Measurements from ENCODE around the gene DAAM2. TPM values are rescaled to one million over a fixed set of nuclear protein-coding genes. Genes with fewer than 3 reads are reported as not detected.

DAAM2 gene
- total RNA-seq, 1 experiment from 2014 or later = 4.8 TPM

- no TSS peak for BruUV-seq (replicated peaks)
- Histone ChIP-seq H3K4me1 (ENCODE audit: insufficient read depth, low read length, poor library complexity, severe bottlenecking) (peaks cover 16% of the 10 kb centered on the region), H3K27me3 (replicated peaks; ENCODE audit: insufficient read depth, low read depth, low read length, poor library complexity) (no peaks in the 10 kb centered on the region), H3K36me3 (ENCODE audit: insufficient read depth, low read length, poor library complexity, severe bottlenecking) (no peaks in the 10 kb centered on the region), H3K9me3 (ENCODE audit: low read depth, low read length, poor library complexity, severe bottlenecking) (no peaks in the 10 kb centered on the region), H3K4me3 (ENCODE audit: low read depth, low read length, poor library complexity, severe bottlenecking) (no peak overlapping the region), H3K27ac (ENCODE audit: low read depth, low read length, poor library complexity, severe bottlenecking) (no peak overlapping the region)
- TF ChIP-seq CTCF (conservative IDR thresholded peaks at IDR 0.05; ENCODE audit: low read depth, low read length) (no peak), EZH2 (IDR thresholded peaks at IDR 0.05; ENCODE audit: borderline replicate concordance, low read depth, low read length, poor library complexity, severe bottlenecking) (no peak)
- POLR2A ChIA-PET (ENCODE audit: low non-redundant PET) = no interaction called here
- no peak for DNase-seq (ENCODE audit: low spot score)
- intact Hi-C loops (cut with micrococcal nuclease; ENCODE audit: unreplicated experiment) = no loop called here
- CTCF ChIA-PET = no interaction called here
These were observed 1.3 kb downstream of the DAAM2 start for GRCh38 chr6:39793516-39793915.

GRCh38 chr6:39794231-39794630 lies 2.1 kb downstream of the DAAM2 start:
- Histone ChIP-seq H3K27ac (ENCODE audit: low read depth, low read length, poor library complexity, severe bottlenecking) (no peak overlapping the region), H3K4me3 (ENCODE audit: low read depth, low read length, poor library complexity, severe bottlenecking) (no peak overlapping the region), H3K4me1 (ENCODE audit: insufficient read depth, low read length, poor library complexity, severe bottlenecking) (peaks cover 16% of the 10 kb centered on the region), H3K9me3 (ENCODE audit: low read depth, low read length, poor library complexity, severe bottlenecking) (no peaks in the 10 kb centered on the region), H3K27me3 (replicated peaks; ENCODE audit: insufficient read depth, low read depth, low read length, poor library complexity) (no peaks in the 10 kb centered on the region), H3K36me3 (ENCODE audit: insufficient read depth, low read length, poor library complexity, severe bottlenecking) (no peaks in the 10 kb centered on the region)
- ChIA-PET CTCF (interaction anchor here (0.6 kb wide), 2 partner anchors 97 to 1511 kb away, joined by 3 to 5 read pairs; no protein-coding TSS in a partner anchor), POLR2A (ENCODE audit: low non-redundant PET) (no interaction called here)
- intact Hi-C loops (cut with micrococcal nuclease; ENCODE audit: unreplicated experiment) = no loop called here
- TF ChIP-seq CTCF (conservative IDR thresholded peaks at IDR 0.05; ENCODE audit: low read depth, low read length) (no peak), EZH2 (IDR thresholded peaks at IDR 0.05; ENCODE audit: borderline replicate concordance, low read depth, low read length, poor library complexity, severe bottlenecking) (no peak)
- DNase-seq (ENCODE audit: low spot score) = peak; percentile 10
- BruUV-seq (replicated peaks) = no TSS peak

GRCh38 chr6:39797751-39798150 lies 5.6 kb downstream of the DAAM2 start:
- intact Hi-C loops (cut with micrococcal nuclease; ENCODE audit: unreplicated experiment) = no loop called here
- Histone ChIP-seq H3K4me3 (ENCODE audit: low read depth, low read length, poor library complexity, severe bottlenecking) (no peak overlapping the region), H3K36me3 (ENCODE audit: insufficient read depth, low read length, poor library complexity, severe bottlenecking) (no peaks in the 10 kb centered on the region), H3K27ac (ENCODE audit: low read depth, low read length, poor library complexity, severe bottlenecking) (no peak overlapping the region), H3K27me3 (replicated peaks; ENCODE audit: insufficient read depth, low read depth, low read length, poor library complexity) (no peaks in the 10 kb centered on the region), H3K4me1 (ENCODE audit: insufficient read depth, low read length, poor library complexity, severe bottlenecking) (peaks cover 16% of the 10 kb centered on the region), H3K9me3 (ENCODE audit: low read depth, low read length, poor library complexity, severe bottlenecking) (no peaks in the 10 kb centered on the region)
- POLR2A ChIA-PET (ENCODE audit: low non-redundant PET) = no interaction called here
- CTCF ChIA-PET = no interaction called here
- TF ChIP-seq EZH2 (IDR thresholded peaks at IDR 0.05; ENCODE audit: borderline replicate concordance, low read depth, low read length, poor library complexity, severe bottlenecking) (no peak), CTCF (conservative IDR thresholded peaks at IDR 0.05; ENCODE audit: low read depth, low read length) (no peak)
- no peak for DNase-seq (ENCODE audit: low spot score)
- BruUV-seq (replicated peaks) = no TSS peak

Data from A673 (cell line).